Measurements from ENCODE around the gene TMEM205.
"Not testable (repeated sequence)": the region's sequence is repeated elsewhere in the genome, so short reads cannot be mapped to it uniquely, and the experiment has no call there.

TMEM205 gene

GRCh38 chr19:11370744-11371143 is 24.7 kb upstream of the TMEM205 start:
- DNase-seq = no peak

GRCh38 chr19:11367528-11367927 is 21.5 kb upstream of the TMEM205 start:
- DNase-seq = peak in 1 of 2 experiments; percentile 27

DNA sequence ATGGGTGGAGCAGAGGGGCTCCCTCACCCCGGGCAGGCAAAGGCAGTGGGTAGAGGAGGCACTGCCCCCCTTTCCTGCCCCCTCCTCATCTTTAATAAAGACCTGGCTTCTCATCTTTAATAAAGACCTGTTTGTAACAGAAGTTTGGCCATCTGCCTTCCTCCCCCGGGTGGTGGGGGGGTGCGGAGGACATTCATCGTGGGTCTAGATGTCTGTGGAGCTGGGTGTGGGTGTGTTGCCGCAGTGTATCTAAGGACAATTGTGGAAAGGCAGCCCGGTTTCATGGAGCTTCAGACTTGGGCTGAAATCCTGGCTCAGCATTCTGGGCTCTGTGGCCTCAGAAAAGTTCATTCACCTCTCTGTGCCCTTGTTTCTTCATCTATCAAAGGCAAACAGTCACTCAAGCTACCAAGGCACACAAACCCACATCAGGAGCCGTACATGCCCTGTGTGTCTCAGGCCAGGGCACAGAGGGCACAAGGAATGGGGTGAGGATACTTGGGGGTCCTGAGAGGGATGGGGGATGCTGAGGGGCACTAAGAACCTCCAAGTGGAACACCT is 19.6 kb upstream of the TMEM205 start:
- peak in 1 of 2 experiments; percentile 49 for DNase-seq

- DNase-seq = no peak
Observed at GRCh38 chr19:11364935-11365334, 18.9 kb upstream of the TMEM205 start.

DNA sequence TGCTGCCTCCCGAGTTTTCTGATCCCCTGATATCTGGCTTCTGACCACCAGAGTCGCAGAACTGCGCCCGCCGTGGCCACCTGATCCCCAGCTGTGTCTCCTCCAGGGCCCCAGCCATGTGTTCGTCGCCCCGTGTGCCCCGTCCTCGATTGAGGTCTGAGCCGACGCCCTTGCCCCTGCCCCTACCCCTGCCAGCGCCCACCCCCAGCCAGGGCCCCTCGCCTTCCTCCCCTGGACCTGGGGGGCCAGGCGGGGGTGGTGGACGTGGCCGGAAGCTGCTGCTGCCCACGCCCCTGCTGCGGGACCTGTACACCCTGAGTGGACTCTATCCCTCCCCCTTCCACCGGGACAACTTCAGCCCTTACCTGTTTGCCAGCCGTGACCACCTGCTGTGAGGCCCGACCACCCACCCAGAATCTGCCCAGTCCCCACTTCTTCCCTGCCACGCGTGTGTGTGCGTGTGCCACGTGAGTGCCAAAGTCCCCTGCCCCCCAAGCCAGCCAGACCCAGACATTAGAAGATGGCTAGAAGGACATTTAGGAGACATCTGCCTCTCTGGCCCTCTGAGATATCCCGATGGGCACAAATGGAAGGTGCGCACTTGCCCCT is 18.3 kb upstream of the TMEM205 start:
- DNase-seq = no peak

DNA sequence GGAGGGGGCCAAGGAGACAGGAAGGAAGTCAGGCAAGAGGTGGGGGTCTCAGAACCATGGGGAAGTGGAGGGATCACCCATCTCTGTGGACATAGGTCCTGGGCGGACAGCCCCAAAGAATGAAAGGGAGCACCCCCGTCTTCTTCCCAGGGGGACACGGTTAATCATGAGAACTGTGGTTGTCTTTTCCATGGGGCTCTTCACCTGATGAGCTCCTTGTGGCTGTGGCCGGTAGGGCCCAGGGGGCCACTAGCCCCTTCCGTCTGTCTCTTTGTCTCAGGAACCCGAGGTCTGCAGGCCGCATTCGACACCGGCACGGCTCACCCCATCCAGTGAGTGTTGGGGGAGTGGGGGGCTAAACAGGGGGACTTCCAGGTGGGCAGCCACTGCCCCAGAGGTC is 17.8 kb upstream of the TMEM205 start:
- DNase-seq = no peak

DNA sequence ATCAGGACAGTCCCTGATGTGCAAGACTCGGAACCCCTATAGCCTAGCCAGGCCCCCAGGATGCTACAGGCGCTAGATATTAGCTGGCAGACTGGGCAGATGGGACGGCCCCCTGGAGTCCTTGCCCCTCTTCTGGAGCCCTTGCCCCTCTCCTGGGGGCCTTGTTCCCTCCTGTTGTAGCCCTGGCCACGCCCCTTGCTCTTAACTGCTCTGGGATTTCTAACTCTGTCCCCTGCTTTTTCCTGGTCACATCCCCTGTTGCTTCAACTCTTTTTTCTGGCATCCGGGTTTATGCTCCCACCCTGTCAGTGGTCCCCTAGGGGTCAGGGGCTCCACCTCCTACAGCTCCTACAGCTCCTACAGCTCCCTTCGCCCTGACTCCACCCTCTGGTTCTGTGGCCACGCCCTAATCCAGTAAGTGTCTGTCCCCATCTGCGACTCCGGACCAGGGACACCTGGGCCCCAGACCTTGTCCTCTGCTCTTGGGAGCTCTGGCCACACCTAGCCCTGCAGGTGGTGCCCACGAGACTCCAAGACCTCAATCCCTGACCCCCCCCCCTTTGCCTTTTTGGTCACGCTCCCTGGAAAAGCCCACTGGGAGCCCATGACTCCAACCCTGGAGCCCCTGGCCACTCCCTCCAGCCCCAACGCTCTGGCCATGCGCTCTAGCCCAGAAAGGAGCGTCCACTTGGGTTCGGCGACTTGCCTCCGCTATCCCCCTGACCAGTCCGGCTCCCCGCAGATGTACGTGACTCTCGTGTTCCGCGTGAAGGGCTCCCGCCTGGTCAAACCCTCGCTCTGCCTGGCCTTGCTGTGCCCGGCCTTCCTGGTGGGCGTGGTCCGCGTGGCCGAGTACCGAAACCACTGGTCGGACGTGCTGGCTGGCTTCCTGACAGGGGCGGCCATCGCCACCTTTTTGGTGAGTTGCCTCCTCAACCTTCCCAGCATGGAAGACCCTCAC is 16.0 kb upstream of the TMEM205 start:
- peak in 1 of 2 experiments; percentile 33 for DNase-seq

- DNase-seq = no peak
Observed at GRCh38 chr19:11361037-11361770, 15.1 kb upstream of the TMEM205 start.

- no peak for DNase-seq
Observed at GRCh38 chr19:11359421-11359820, 13.4 kb upstream of the TMEM205 start.

GRCh38 chr19:11356676-11357550 is 10.8 kb upstream of the TMEM205 start:
- DNase-seq = peak in 1 of 2 experiments; percentile 9

DNA sequence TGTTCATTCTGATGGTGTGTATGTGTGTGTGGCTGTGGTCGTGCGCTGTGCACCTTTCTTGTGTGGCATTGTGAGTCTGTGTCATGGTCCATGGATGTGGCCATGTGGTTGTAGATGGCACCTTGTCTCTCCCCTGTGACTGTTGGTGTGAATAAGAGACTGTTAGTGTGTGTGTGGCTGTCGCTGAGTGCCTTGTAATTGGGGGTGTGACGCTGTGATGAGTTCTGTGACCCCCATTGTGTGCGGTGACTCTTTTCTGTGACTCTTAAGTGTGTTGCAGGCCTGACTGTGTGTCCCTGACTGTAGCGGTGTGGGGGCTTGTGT is 10.0 kb upstream of the TMEM205 start:
- no peak for DNase-seq

DNA sequence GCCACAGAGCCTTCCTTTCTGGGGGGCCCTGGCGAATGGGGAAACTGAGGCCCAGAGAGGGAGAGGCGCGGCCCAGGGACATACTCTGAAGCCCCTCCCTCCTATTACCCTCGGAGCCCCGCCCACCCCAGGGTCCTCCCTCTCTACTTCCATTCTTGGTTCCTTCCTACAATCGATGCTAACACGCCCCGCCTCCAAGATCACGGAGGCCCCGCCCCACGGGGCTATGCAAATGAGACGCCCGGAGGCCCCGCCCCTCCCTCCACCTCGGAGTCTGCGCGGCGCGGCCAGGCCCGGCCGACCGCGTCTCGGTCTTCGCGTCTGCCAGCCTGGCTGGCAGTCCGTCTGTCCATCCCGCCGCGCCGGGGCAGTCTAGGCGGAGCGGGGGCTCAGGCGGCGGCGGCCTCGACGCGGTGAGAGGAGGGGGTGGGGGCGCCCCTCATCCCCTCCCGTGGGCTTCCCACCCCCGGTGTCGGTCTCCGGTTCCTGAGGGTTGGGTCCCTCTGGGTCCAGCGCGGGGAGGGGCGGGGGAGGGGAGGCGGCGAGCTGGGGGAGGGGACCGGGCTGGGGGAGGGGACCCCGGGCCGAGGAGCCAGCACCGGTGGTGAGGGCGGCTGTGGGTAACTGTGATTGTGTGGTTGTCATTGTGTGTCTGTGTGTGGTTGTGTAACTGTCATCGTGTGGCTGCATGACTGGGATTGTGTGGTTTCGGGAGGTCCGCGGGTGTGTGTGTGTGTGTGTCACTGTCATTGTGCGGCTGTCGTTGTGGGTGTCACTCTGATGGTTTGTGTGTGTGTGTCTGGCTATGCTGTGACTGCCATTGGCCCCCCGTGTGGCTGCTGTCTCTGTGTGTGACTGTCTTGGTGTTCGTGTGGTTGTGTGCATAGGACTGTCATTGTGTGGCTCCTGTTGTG is 9.3 kb upstream of the TMEM205 start, which contains the start of gene PLPPR2:
Gene PLPPR2, plus strand, starts transcription at position 273 of the 914 bp plus-strand sequence. CDS start 2,242 bp downstream, outside the sequence.
- peak; percentile 69 to 81 for DNase-seq

- DNase-seq = not testable (repeated sequence)
Observed at GRCh38 chr19:11354102-11354501, 8.0 kb upstream of the TMEM205 start.

DNA sequence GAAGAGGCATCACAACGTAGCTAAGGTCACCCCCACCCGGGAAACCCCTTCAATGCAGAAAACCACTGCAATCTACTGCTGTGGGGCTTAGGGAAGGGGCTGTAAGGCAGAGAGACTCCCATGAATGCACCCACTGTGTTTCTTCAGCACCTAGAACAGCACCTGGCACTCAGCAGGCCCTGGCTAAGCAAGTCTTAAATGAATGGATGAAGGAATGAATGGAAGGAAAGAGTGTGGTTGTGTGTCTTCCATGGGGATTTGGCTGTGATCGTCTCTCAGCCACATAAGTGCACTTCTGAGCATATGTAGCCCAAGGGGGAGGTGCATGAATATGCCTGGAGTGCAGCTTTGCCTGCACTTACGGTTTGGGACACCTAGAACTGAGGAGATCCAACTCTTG is 3.1 kb upstream of the TMEM205 start:
- DNase-seq = no peak

- peak in 1 of 2 experiments; percentile 44 for DNase-seq
Observed at GRCh38 chr19:11347546-11348039, 1.5 kb upstream of the TMEM205 start.

GRCh38 chr19:11345122-11345803 is 805 bp downstream of the TMEM205 start:
- no peak for DNase-seq

GRCh38 chr19:11342429-11342828 is 3.6 kb downstream of the TMEM205 start:
- no peak for DNase-seq

GRCh38 chr19:11340099-11340467 is 6.0 kb downstream of the TMEM205 start:
- DNase-seq = not testable (repeated sequence)

DNA sequence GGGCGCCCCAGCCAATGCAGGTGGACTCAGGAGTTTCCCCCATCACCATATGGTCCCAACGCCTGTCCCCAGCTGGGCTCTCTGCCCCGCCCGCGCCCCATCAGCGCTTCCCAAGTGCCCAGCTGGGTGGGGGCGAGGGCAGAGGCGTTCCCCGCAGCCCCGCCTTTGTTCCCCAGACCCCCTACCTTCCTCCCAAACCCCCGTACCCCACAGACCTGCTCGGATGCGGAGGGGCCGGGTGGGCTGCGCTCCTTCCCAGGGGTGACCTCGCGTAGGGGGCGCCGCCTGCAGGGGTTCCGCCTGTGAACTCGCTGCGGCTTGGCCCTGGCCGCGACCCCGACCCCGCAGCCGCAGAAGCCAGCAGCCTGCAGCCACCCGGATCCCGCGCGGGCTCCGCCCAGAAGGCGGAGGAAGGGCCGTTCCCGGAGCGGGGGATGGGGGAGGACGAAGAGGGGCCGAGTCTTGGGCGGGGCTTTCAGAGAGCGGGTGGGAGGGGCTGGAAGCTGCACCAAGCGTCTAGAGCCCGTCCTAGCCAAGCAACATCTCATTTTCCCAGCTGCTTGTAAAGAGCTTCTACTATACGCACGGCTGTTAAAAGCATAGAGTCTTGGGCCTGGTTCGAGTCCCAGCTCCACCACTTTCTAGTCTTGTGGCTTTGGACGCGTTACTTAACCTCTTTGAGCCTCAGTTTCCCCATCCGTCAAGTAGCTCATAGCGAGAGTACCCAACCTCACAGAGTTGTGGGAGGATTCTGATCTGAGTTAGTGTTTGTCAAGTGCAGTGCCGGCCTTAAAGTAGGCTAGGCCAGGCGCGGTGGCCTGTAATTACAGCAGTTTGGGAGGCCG is 6.6 kb downstream of the TMEM205 start, which contains the start of gene RAB3D:
Gene RAB3D, minus strand, starts transcription at position 404 of the 845 bp plus-strand sequence. CDS start 2,258 bp downstream, outside the sequence.
- DNase-seq = peak; percentile 73 to 87

Measured in NCI-H524 (cell line).